ENCODE data around the gene ADIPOR2. TPM values are rescaled to one million over a fixed set of nuclear protein-coding genes. Genes with fewer than 3 reads are reported as not detected.
A peak's percentile ranks its signal among the peaks of the same experiment; 100 is the strongest.

The ADIPOR2 gene
- total RNA-seq, 1 donor from 2014 or later: 83.6 TPM

- H3K4me3 Mint-ChIP-seq (ENCODE audit: low read depth): no peak overlapping the region
Observed at GRCh38 chr12:1804545-1805332, 113.9 kb downstream of the ADIPOR2 start.

DNA sequence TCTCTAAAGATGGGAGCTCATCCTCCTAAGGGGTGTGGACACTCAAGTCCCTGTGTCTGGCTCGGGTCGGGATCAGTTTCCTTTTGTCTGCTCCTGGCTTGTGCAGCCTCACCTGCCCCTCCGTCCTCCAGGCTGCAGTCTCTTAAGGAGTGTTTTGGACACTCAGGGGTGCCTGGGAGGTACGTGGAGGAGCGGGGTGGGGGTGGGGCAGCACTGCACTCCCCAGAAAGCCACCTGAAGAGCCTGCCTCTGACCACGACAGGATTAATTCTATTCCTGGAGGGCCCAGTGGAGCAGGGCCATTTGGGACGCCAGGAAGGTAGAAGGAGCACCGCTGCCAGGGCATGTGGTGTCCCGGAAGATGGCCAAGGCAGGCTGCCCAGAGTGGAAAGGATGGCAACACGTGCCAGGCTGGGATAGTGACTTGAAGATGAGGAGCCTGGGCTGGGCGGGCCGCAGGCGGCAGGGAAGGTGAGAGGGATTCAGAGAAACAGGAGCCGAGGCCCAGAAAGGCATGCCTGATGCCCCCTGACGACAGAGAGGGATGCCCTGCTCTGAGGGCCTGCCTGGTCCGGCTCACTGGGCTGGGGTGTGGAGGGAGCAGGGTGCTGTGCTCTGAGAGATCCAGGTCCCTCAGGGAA is 114.7 kb downstream of the ADIPOR2 start:
- H3K27ac Mint-ChIP-seq: no peak overlapping the region
- no peak for DNase-seq (ENCODE audit: low spot score, unreplicated experiment)
- no peaks in the 10 kb centered on the region for H3K27me3 Mint-ChIP-seq
- H3K4me3 Mint-ChIP-seq (ENCODE audit: low read depth): no peak overlapping the region
- H3K36me3 Mint-ChIP-seq (ENCODE audit: insufficient read depth): no peaks in the 10 kb centered on the region
- H3K9me3 Mint-ChIP-seq (ENCODE audit: low read depth): no peaks in the 10 kb centered on the region
- TF ChIP-seq CTCF (IDR thresholded peaks at IDR 0.05; ENCODE audit: unreplicated experiment): no peak
- no peaks in the 10 kb centered on the region for H3K4me1 Mint-ChIP-seq (ENCODE audit: low read depth)

More at GRCh38 chr12:1804545-1805332, 113.9 kb downstream of the ADIPOR2 start:
- H3K9me3 Mint-ChIP-seq (ENCODE audit: low read depth): no peaks in the 10 kb centered on the region
- no peaks in the 10 kb centered on the region for H3K36me3 Mint-ChIP-seq (ENCODE audit: insufficient read depth)
- no peaks in the 10 kb centered on the region for H3K27me3 Mint-ChIP-seq
- peak; percentile 67 for DNase-seq (ENCODE audit: low spot score, unreplicated experiment)
- no peaks in the 10 kb centered on the region for H3K4me1 Mint-ChIP-seq (ENCODE audit: low read depth)
- TF ChIP-seq CTCF (IDR thresholded peaks at IDR 0.05; ENCODE audit: unreplicated experiment): no peak
- no peak overlapping the region for H3K27ac Mint-ChIP-seq

DNA sequence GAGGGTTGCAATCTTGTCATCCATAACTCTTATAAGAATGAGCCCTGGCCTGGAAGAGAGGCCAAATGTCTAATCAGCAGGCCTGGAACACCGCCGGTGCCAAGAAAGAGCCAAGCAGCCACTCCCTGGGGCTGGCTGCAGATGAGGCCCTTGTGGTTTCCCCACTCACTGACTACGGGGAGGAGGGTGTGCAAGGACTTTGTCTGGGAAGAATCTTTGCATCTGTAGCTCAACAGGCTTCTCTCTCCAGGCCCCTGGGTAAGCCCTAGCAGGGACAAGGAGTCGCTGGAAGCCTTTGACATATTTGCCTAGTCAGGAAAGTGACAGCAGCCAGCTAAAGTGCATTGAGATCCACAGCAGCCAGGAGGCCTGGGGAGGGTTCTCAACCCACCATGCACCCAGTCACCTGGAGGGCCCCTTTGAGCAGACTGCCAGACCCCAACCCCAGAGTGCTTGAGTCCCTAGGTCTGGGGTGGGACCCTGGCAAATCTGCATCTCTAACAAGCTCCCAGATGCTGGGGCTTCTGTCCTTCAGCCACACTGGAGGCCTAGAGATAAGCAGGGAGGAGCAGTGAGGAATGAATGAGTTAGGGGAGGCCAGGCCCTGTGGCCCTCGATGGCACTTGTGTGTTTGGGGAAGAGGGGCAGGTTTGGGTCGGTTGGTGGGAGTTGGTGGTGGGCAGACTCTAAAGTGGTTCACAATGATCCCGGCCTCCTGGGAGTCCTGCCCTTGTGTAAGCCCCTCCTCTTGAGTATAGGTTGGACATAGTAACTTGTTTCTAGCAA is 115.6 kb downstream of the ADIPOR2 start:
- H3K4me1 Mint-ChIP-seq (ENCODE audit: low read depth): no peaks in the 10 kb centered on the region
- no peaks in the 10 kb centered on the region for H3K9me3 Mint-ChIP-seq (ENCODE audit: low read depth)
- DNase-seq (ENCODE audit: low spot score, unreplicated experiment): no peak
- no peaks in the 10 kb centered on the region for H3K27me3 Mint-ChIP-seq
- H3K27ac Mint-ChIP-seq: peak overlapping the region; percentile 42
- no peak for TF ChIP-seq CTCF (IDR thresholded peaks at IDR 0.05; ENCODE audit: unreplicated experiment)
- H3K4me3 Mint-ChIP-seq (ENCODE audit: low read depth): no peak overlapping the region
- H3K36me3 Mint-ChIP-seq (ENCODE audit: insufficient read depth): no peaks in the 10 kb centered on the region

DNA sequence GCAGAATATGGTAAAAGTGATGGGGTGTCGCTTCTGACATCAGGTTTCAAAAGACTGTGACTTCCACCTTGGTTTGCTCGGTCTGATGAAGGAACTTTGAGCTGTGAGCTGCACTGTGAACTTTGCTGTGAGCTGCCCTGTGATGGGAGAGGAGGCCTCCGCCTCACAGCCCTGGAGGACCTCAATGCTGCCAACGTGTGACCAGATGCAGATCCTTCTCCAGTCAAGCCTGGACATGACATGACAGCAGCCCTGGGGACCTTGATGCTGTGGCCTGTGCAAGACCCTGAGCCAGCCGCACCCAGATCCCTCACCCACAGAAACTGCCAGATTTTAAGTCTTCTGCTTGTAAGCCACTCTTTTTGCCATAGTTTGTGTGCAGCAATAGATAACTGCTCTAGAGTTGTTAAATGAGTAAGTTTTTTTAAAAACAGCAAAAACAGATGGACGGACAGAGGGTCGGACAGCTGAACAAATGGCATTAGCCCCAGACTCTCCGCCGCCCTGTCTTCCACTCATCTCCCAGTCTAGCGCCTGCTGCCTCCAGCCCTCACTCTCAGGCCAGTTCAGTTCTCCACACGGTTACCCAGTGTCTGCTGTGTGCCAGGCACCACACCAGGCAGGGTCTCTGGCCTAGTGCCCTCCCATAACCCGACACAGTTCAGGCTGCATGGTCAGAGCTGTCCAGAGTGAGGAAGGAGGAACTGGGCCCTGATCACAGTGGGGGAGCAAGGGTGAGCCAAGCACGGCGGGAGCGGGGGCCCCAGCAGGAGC is 116.4 kb downstream of the ADIPOR2 start:
- H3K4me1 Mint-ChIP-seq (ENCODE audit: low read depth): no peaks in the 10 kb centered on the region
- no peak overlapping the region for H3K27ac Mint-ChIP-seq
- no peaks in the 10 kb centered on the region for H3K9me3 Mint-ChIP-seq (ENCODE audit: low read depth)
- DNase-seq (ENCODE audit: low spot score, unreplicated experiment): no peak
- no peaks in the 10 kb centered on the region for H3K27me3 Mint-ChIP-seq
- H3K36me3 Mint-ChIP-seq (ENCODE audit: insufficient read depth): no peaks in the 10 kb centered on the region
- no peak for TF ChIP-seq CTCF (IDR thresholded peaks at IDR 0.05; ENCODE audit: unreplicated experiment)
- no peak overlapping the region for H3K4me3 Mint-ChIP-seq (ENCODE audit: low read depth)
